IPS DF 19.7 (cell line): ENCODE measurements around the gene SPOP.
"Not testable (repeated sequence)": the region's sequence is repeated elsewhere in the genome, so short reads cannot be mapped to it uniquely, and the experiment has no call there.

Source experiments
- DNase-seq: peaks from one replicate; pipeline ENCODE4 v3.0.0-alpha.2; 2013; ENCODE audit warnings: low read depth, low spot score

Gene SPOP

DNA sequence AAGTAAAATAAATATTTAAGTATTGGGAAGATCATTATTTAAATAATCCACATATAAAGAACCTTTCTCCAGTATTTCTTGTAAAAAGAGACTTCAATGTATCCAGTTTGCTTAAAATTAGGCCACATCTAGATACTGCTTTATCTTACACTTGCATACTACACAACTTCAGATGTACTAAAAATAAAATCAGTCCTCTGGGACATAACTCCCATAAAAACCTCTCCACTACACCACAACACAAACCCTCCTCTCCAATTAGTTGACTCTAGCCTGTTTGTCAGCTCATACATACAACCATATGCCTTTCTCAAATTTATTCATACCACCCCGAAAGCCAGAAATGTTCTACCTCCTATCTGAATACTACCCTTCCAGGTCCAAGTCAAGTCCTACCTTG is 21.6 kb downstream of the SPOP start:
- no peak for DNase-seq

DNA sequence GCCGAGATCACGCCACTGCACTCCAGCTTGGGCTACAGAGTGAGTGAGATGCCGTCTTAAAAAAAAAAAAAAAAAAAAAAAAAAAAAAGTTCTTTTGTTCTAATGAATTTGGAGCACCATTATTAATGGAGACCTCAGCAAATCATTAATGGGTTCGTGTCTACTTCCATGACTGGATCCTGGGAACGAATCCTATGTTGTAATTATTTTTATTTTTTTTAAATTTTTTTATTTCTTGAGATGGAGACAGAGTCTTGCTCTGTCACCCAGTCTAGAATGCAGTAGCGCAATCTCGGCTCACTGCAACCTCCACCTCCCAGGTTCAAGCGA is 30.7 kb downstream of the SPOP start:
- no peak for DNase-seq

DNA sequence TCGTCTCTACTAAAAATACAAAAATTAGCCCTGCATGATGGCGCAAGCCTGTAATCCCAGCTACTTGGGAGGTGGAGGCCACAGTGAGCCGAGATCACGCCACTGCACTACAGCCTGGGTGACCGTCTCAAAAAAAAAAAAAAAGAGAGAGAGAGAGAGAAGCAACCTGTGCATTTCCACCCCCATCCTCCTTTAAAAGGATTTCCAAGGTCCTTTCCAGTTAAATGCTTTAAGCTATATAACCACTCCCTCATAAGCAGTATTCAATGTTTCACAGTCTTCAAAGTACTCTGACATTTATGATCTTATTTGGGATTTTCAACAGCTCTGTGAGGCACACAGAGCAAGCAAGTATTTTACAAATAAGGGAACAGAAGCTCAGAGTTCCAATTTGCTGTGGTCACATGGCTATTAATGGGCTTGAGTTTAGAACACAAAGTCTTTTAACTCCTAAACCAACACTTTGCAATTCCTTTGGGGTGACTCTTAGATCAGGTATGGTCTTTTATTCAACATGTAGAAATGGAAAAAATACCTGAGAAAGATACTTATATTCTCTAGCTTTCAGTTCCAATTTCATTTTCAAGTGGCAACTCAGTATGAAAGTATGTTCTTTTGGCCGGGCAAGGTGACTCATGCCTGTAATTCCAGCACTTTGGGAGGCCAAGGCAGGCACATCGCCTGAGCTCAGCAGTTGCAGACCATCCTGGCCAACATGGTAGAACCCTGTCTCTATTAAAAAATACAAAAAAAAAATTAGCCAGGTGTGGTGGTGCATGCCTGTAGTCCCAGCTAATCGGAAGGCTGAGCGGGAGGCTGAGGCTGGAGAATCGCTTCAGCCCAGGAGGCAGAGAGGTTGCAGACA is 31.3 kb downstream of the SPOP start:
- DNase-seq: no peak

DNA sequence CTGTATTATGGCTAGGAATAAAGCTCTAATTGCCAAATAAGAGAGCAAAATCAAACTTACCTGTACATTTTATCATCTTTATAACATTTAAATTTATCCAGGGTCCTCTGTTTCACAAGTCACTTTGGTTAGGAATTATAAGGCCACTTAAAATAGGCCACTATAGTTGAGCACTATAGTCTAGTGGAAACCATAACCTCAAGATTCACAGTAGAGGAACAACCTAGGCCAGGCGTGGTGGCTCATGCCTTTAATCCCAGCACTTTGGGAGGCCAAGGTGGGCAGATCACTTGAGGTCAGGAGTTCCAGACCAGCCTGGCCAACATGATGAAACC is 31.9 kb downstream of the SPOP start:
- DNase-seq: not testable (repeated sequence)

DNA sequence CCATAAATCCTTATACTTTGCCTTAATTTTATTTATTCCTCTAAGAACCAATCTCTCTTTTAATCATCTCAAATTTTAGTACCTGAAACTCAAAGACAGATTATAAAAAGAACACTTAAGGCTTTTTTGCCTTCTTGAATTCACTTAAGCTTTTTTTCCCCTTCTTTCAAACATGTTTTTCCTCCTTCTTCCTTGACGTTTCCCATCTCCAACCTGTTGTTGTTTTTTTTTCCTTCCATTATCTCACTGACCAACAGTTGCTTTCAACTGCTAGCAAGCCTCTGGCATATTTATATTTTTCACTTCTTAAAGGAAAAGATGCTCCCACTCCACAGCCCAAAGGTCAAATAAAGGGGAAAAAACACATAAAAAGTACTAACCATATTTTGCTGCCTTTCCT is 32.2 kb downstream of the SPOP start:
- no peak for DNase-seq

DNA sequence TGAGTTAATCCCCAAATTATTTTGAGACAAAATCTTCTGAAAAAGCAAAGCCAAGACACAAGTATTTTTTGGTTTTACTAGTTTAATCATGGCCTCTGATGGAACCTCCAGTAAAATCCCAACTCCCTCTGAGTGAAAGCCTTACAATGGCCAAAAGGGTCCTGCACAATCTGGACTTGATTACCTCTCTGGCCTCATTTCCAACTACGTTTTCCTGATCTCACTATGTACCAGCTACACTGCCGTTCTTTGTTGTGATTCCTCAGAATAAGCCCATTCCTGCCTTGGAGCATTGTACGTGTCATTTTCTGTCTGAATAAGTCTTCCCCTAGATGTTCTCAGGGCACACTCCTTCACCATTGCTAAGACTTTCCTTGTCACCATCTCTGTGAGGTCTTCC is 37.3 kb downstream of the SPOP start:
- DNase-seq: no peak

DNA sequence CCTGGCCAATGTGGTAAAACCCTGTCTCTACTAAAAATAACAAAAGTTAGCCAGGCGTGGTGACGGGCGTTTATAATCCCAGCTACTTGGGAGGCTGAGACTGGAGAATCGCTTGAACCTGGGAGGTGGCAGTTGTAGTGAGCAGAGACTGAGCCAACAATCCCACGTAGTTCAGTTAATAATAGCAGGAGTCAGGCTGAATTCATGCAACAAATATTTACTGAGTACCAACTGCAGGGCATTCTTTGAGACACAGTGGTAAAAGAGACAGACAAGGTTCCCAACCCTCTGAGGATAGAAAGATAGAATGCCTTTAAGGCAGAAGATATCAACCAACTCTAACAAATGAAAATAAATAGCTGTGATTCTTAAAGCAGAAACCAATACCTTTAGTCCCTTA is 39.1 kb downstream of the SPOP start:
- no peak for DNase-seq

DNA sequence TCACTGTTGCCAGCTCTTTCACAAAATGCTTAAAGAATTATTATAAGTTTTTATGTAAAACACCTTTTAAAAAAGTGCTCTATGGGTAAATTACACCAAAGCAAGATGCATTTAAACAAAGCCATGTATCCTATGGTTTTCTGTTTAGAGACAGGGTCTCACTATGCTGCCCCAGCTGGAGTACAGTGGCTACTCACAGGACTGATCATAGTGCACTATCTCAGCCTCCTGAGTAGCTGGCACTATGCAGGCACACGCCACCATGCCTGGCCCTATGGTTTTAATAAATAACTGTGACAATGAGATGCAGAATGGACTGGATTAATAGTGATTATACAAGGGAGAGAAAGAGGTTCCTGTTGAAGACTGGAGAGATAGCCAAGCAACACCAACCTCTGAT is 40.2 kb downstream of the SPOP start:
- DNase-seq: no peak

DNA sequence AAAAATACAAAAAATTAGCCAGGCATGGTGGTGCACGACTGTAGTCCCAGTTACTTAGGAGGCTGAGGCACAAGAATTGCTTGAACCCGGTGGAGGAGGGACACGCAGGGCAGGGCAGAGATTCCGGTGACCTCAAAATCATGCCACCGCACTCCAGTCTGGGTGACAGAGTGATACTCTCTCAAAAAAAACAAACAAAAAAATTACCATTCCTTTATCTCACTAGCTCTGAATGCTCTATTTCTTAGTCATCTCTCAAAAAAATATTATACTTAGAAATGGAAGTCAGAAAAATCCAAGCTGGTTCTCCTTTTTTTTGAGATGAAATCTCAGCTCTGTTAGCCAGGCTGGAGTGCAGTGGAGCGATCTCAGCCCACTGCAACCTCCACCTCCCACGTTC is 40.8 kb downstream of the SPOP start:
- DNase-seq: no peak

GRCh38 chr17:49635121-49635520 is 42.8 kb downstream of the SPOP start:
- DNase-seq: no peak

DNA sequence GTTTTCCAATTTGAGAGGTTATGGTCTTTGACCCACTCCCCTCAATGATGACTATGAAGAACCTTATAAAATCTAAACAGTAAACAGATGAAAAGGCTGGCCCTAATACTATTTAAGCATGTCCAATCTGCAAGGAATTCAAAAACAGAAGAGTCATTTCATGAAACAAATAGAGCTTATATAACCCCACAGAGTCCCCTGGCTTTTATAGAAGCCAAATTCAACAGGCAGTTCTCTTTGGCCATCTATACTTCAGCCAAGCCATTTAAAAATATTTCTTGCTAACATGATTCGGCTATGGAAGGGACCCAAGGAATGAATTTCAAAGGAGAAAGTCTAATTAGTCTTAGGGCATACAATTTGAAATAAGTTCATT is 43.4 kb downstream of the SPOP start:
- DNase-seq: no peak

- no peak for DNase-seq
Measured at GRCh38 chr17:49633762-49634484, 44.0 kb downstream of the SPOP start.

DNA sequence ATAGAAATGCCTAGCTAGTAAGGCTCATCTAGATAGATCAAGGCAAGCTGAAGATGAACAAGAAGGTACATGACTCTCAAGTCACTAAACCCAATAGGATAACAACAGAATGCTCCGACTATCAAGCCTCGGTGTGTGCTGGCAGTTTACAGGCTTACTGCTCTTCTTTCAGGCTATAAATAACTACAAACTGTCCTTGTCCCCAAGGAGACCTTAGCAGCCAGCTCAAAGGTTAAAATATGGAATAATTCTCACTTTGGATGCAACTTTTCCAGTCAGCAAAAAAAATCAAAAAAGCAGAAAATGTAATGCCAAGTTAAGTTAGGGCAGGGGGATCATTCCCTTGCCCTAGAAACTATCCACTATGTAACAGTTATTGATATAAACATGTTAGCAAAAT is 44.6 kb downstream of the SPOP start:
- DNase-seq: no peak

DNA sequence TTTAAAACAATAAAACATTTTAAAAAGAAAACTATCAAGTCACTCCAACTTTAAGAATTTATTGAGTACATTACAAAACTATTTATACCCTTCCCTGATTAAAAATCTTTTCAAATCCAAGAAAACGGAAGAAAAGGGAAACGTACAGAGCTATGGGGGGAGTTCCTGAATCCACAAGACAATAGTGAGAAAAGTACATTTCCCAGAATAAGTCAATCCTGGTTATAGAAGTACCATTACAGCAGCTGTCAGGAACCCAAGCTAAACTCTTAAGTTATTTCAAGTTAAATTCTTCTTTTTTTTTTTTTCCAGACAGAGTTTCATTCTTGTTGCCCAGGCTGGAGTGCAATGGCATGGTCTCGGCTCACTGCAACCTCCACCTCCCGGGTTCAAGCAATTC is 45.7 kb downstream of the SPOP start:
- DNase-seq: no peak

DNA sequence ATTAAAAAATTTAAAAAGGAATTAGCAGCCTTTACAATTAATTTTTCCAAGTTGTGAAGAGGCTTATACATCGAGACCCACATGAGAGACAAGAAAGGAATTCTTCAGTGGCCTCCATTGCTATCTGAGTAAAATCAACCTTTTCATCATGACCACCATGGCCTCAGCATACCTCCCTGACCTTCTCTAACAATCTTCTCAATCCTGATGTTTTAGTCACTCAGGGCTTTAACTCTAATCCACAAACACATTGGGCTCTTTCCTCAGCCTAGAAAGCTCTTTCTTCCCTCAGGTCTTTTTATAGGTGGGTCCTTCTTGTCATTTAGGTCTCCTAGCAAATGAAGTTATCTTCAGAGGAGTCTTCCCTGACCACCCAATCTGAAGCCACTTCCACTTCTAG is 46.4 kb downstream of the SPOP start:
- no peak for DNase-seq

- no peak for DNase-seq
Measured at GRCh38 chr17:49630113-49630900, 47.6 kb downstream of the SPOP start.

- DNase-seq: no peak
Measured at GRCh38 chr17:49629447-49629846, 48.5 kb downstream of the SPOP start.

- no peak for DNase-seq
Measured at GRCh38 chr17:49624896-49625295, 53.0 kb downstream of the SPOP start.

DNA sequence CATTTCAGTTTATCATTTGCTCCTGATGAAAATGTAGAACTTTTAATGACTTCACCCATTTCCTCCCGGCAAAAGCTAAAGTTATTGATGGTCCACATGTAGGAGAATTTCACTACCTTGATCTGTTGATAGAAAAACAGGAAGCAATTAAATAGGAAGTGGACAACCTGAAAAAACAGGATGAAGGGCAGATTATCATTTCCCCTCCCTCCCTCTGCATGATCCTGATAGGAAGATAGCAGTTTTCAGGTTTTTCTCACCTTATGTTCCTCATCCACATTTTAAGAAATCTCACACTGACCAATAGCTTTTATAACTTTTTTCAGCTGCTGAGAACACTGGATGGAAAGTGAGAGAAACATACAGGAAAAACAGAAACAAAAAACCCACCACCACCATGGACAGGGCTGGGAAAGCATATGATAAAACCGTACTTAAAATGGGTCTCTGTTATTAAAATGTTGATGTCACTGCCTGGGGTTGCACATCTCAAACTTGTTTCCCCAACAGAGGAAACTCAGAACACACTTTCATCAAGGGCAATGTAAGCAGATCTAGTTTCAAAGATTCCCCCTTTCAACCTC is 55.9 kb downstream of the SPOP start:
- DNase-seq: no peak

GRCh38 chr17:49621420-49621819 is 56.5 kb downstream of the SPOP start:
- DNase-seq: no peak

DNA sequence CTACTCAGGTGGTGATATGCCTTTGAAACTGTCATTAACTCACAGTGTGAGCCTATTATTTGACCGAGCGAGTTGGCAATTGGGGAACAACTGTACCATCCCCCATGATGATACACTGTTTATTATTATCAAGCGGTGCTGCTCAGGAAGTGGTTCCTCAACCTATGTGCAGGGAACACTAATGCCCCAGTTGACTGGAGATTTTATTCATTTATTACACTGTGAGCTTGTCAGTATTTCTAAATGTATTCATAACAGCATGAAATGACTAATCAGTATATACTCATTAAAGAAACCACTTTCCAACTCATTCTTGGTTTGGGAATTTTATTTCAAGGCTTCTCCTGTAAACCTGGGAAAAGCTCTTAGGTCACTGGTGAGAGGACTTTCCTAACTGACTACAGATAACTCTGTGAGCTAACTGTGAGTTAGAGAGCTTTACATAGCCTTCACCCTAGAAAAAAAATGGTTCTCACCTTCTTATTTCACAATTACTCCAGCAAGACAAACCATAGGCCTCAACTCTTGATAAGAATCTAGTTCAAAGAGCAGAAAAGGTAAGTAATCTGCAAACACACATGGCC is 59.8 kb downstream of the SPOP start:
- no peak for DNase-seq

GRCh38 chr17:49616601-49617131 is 61.2 kb downstream of the SPOP start:
- DNase-seq: no peak
